SK-N-SH treated with all-trans-retinoic acid at 6 μM for 48 hours (cell line): ENCODE measurements around the gene DNAAF6.

ENCODE experiments used
- ATAC-seq: fragments of 200-7000 bp; cut with Tn5 transposase; 3 replicates; pipeline ENCODE4 v1.9.1; 2020; ENCODE audit warnings: mild to moderate bottlenecking, moderate library complexity
- ARNTL ChIP-seq: fragments of 450-650 bp; formaldehyde crosslinking; IDR thresholded peaks from 2 replicates; pipeline ENCODE4 v1.5.0; 2020; ENCODE audit warnings: low read depth, mild to moderate bottlenecking, moderate library complexity, borderline replicate concordance
- BACH2 ChIP-seq: fragments of 250-450 bp; sonication (Bioruptor Pico); IDR thresholded peaks from 2 replicates; pipeline ENCODE4 v1.9.0; 2021; ENCODE audit warnings: mild to moderate bottlenecking, borderline replicate concordance
- CREB5 ChIP-seq: fragments of 250-450 bp; sonication (Bioruptor Pico); IDR thresholded peaks from 2 replicates; pipeline ENCODE4 v1.5.1; 2020; ENCODE audit warnings: low read depth, mild to moderate bottlenecking, moderate library complexity
- CSDC2 ChIP-seq: fragments of 250-450 bp; sonication (Bioruptor Pico); IDR thresholded peaks from 2 replicates; pipeline ENCODE4 v1.5.0; 2020; ENCODE audit warnings: mild to moderate bottlenecking, moderate library complexity
- CSRNP3 ChIP-seq: fragments of 250-450 bp; sonication (Bioruptor Pico); IDR thresholded peaks from 2 replicates; pipeline ENCODE4 v1.5.1; 2021; ENCODE audit warnings: mild to moderate bottlenecking, moderate library complexity
- ESRRG ChIP-seq: fragments of 250-450 bp; sonication (Bioruptor Pico); IDR thresholded peaks from 2 replicates; pipeline ENCODE4 v1.6.1; 2021; ENCODE audit warnings: mild to moderate bottlenecking
- GLIS3 ChIP-seq: fragments of 250-450 bp; sonication (Bioruptor Pico); IDR thresholded peaks from 2 replicates; pipeline ENCODE4 v1.5.0; 2020; ENCODE audit warnings: mild to moderate bottlenecking, moderate library complexity
- ISL1 ChIP-seq: fragments of 250-450 bp; sonication (Bioruptor Pico); IDR thresholded peaks from 2 replicates; pipeline ENCODE4 v2.1.2; 2022; ENCODE audit warnings: mild to moderate bottlenecking, moderate library complexity
- OSR1 ChIP-seq: fragments of 250-450 bp; sonication (Bioruptor Pico); IDR thresholded peaks from 2 replicates; pipeline ENCODE4 v1.8.0; 2022; ENCODE audit warnings: moderate library complexity, mild to moderate bottlenecking, inconsistent platforms
- PATZ1 ChIP-seq: fragments of 250-450 bp; sonication (Bioruptor Pico); IDR thresholded peaks from 2 replicates; pipeline ENCODE4 v1.8.0; 2020; ENCODE audit warnings: mild to moderate bottlenecking, moderate library complexity, borderline replicate concordance
- POU6F1 ChIP-seq: fragments of 250-450 bp; sonication (Bioruptor Pico); IDR thresholded peaks from 2 replicates; pipeline ENCODE4 v1.8.0; 2021; ENCODE audit warnings: low read depth, mild to moderate bottlenecking, moderate library complexity, borderline replicate concordance
- PPARA ChIP-seq: fragments of 250-450 bp; sonication (Bioruptor Pico); IDR thresholded peaks from 2 replicates; pipeline ENCODE4 v1.5.0; 2020; ENCODE audit warnings: mild to moderate bottlenecking, borderline replicate concordance
- RARB ChIP-seq: fragments of 250-450 bp; sonication (Bioruptor Pico); IDR thresholded peaks from 2 replicates; pipeline ENCODE4 v1.8.0; 2021; ENCODE audit warnings: mild to moderate bottlenecking, moderate library complexity
- SNAI2 ChIP-seq: fragments of 250-450 bp; sonication (Bioruptor Pico); IDR thresholded peaks from 2 replicates; pipeline ENCODE4 v1.5.0; 2020; ENCODE audit warnings: mild to moderate bottlenecking, moderate library complexity
- TCF4 ChIP-seq: fragments of 250-450 bp; sonication (Bioruptor Pico); IDR thresholded peaks from 2 replicates; pipeline ENCODE4 v1.8.0; 2021; ENCODE audit warnings: mild to moderate bottlenecking, moderate library complexity, borderline replicate concordance
- TOX ChIP-seq: fragments of 250-450 bp; sonication (Bioruptor Pico); IDR thresholded peaks from 2 replicates; pipeline ENCODE4 v1.8.0; 2021; ENCODE audit warnings: mild to moderate bottlenecking, moderate library complexity, borderline replicate concordance
- TSHZ2 ChIP-seq: fragments of 250-450 bp; sonication (Bioruptor Pico); IDR thresholded peaks from 2 replicates; pipeline ENCODE4 v1.5.0; 2020; ENCODE audit warnings: mild to moderate bottlenecking, moderate library complexity
- ZC3H10 ChIP-seq: fragments of 250-450 bp; sonication (Bioruptor Pico); IDR thresholded peaks from 2 replicates; pipeline ENCODE4 v1.5.1; 2021; ENCODE audit warnings: mild to moderate bottlenecking, moderate library complexity
- ZFP3 ChIP-seq: fragments of 250-450 bp; sonication (Bioruptor Pico); IDR thresholded peaks from 2 replicates; pipeline ENCODE4 v1.5.0; 2020; ENCODE audit warnings: mild to moderate bottlenecking, moderate library complexity
- ZFP30 ChIP-seq: fragments of 450-650 bp; formaldehyde crosslinking; IDR thresholded peaks from 2 replicates; pipeline ENCODE4 v1.5.0; 2022; ENCODE audit warnings: mild to moderate bottlenecking, moderate library complexity
- ZNF70 ChIP-seq: fragments of 450-650 bp; formaldehyde crosslinking; IDR thresholded peaks from 2 replicates; pipeline ENCODE4 v1.5.0; 2020; ENCODE audit warnings: mild to moderate bottlenecking, moderate library complexity
- ZNF8 ChIP-seq: fragments of 450-650 bp; formaldehyde crosslinking; IDR thresholded peaks from 2 replicates; pipeline ENCODE4 v1.5.0; 2020; ENCODE audit warnings: mild to moderate bottlenecking, moderate library complexity

Gene DNAAF6

GRCh38 chrX:107290019-107290418 lies 83.6 kb downstream of the DNAAF6 start:
- no peak for ATAC-seq
- TF ChIP-seq PATZ1 (no peak), TOX (no peak), OSR1 (CRISPR knock-in tag) (no peak), ZFP30 (CRISPR knock-in tag) (no peak), CSDC2 (no peak), SNAI2 (no peak), RARB (CRISPR knock-in tag) (no peak), ARNTL (no peak), PPARA (CRISPR knock-in tag) (no peak), ZNF8 (no peak), GLIS3 (CRISPR knock-in tag) (no peak), CSRNP3 (CRISPR knock-in tag) (no peak), POU6F1 (CRISPR knock-in tag) (no peak), CREB5 (no peak), ESRRG (CRISPR knock-in tag) (no peak), BACH2 (CRISPR knock-in tag) (no peak), ZNF70 (CRISPR knock-in tag) (no peak), TCF4 (CRISPR knock-in tag) (no peak), ISL1 (CRISPR knock-in tag) (no peak), TSHZ2 (no peak)

GRCh38 chrX:107293056-107293455 lies 86.6 kb downstream of the DNAAF6 start:
- ATAC-seq = no peak
- TF ChIP-seq ZFP3 (CRISPR knock-in tag) (no peak), ZC3H10 (CRISPR knock-in tag) (no peak), CSDC2 (no peak), POU6F1 (CRISPR knock-in tag) (no peak), ISL1 (CRISPR knock-in tag) (no peak), PPARA (CRISPR knock-in tag) (no peak), ZNF8 (no peak), ESRRG (CRISPR knock-in tag) (no peak), GLIS3 (CRISPR knock-in tag) (no peak), BACH2 (CRISPR knock-in tag) (no peak)
